DMS 273 treated with DMSO at 0.1 percent for 48 hours (cell line): ENCODE results near the gene LTO1.

ENCODE experiments used
- DNase-seq: peaks from one replicate; lab custom pipeline; 2025; lab: John Stamatoyannopoulos, UW

The LTO1 gene

DNA sequence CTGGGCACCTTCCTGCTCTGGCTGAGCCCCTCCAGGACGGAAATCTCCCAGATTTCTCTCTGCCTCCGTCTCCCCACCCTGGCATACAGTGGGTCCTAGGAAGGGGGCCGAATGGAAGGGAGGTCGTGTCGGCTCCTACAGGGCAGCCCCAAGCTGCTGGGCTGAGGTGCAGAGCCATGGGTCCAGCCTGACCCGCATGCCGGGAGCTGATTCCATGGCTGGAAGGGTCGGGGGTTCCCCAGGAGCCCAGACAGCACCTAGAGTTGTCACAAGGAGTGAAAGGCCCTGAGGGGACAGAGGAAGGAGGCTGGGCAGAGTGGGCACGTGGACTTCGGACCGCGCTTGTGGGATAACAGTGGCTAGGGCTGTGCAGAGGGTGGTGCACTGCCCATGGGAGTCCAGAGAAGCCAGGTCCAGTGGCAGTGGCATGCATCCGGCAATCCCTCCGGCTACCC, 17.7 kb downstream of the LTO1 start:
- no peak for DNase-seq

- no peak for DNase-seq
These were observed 18.4 kb downstream of the LTO1 start for GRCh38 chr11:69656536-69657455.

GRCh38 chr11:69655479-69656428, 19.4 kb downstream of the LTO1 start:
- DNase-seq: no peak

DNA sequence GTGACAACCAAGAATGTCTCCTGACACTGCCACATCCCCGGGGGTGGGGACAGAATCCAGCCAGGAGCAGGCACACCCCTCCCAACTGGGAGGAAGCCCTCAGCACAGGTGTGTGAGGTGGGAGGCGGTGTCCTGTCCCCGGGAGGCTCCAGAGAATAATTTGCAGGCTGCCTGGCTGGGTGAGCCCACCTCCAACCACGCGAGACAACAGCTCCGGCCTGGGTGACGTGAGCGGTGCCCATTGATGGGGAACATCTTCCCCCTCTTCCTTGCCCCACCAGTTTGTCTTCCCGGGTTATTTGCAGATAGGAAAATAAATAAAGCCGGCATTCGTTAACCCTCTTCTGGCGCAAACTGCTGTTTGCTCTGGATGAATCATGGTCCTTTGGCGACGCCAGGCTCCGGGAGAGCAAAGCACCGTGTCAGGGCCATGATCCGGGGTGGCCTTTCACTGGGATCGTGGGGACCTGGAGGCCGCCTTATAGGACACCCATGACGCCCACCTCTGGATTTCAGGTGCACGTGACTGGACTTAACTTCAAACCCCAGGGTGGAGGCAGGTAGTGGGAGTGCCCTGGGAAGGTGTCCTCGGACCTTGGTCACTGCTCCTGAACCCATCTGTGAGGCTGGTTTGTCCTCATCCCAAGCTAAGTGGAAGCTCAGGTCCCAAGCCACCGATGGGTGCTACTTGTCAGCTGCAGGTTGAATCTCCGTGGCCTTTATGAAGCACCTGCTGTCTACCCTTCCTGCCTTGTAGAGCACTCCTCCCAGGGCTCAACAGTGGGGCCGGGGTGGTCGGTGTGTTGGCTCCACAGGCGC, 20.3 kb downstream of the LTO1 start:
- DNase-seq: no peak

DNA sequence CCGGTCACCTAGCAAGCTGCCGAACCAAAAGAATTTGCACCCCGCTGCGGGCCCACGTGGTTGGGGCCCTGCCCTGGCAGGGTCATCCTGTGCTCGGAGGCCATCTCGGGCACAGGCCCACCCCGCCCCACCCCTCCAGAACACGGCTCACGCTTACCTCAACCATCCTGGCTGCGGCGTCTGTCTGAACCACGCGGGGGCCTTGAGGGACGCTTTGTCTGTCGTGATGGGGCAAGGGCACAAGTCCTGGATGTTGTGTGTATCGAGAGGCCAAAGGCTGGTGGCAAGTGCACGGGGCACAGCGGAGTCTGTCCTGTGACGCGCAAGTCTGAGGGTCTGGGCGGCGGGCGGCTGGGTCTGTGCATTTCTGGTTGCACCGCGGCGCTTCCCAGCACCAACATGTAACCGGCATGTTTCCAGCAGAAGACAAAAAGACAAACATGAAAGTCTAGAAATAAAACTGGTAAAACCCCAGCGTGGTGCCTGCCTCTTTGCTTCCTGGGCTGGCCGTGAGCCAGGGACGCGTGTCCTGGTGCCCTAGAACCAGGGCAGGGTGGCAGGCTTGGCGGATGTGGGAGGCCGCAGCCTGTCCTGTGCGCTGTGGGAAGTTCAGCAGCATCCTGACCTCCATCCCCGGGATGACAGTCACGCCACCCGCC, 21.0 kb downstream of the LTO1 start:
- DNase-seq: no peak

DNA sequence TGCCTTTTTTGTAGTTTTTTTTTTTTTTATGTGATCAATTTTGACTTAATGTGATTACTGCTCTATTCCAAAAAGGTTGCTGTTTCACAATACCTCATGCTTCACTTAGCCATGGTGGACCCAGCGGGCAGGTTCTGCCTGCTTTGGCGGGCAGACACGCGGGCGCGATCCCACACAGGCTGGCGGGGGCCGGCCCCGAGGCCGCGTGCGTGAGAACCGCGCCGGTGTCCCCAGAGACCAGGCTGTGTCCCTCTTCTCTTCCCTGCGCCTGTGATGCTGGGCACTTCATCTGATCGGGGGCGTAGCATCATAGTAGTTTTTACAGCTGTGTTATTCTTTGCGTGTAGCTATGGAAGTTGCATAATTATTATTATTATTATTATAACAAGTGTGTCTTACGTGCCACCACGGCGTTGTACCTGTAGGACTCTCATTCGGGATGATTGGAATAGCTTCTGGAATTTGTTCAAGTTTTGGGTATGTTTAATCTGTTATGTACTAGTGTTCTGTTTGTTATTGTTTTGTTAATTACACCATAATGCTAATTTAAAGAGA, 21.7 kb downstream of the LTO1 start:
- DNase-seq: no peak

DNA sequence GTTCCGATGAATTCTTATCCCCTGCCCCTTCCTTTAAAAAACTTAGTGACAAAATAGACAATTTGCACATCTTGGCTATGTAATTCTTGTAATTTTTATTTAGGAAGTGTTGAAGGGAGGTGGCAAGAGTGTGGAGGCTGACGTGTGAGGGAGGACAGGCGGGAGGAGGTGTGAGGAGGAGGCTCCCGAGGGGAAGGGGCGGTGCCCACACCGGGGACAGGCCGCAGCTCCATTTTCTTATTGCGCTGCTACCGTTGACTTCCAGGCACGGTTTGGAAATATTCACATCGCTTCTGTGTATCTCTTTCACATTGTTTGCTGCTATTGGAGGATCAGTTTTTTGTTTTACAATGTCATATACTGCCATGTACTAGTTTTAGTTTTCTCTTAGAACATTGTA, 22.2 kb downstream of the LTO1 start:
- no peak for DNase-seq

GRCh38 chr11:69651834-69652620, 23.1 kb downstream of the LTO1 start:
- DNase-seq: no peak

GRCh38 chr11:69650832-69651344, 24.3 kb downstream of the LTO1 start:
- no peak for DNase-seq

GRCh38 chr11:69650081-69650831, 24.9 kb downstream of the LTO1 start:
- no peak for DNase-seq

DNA sequence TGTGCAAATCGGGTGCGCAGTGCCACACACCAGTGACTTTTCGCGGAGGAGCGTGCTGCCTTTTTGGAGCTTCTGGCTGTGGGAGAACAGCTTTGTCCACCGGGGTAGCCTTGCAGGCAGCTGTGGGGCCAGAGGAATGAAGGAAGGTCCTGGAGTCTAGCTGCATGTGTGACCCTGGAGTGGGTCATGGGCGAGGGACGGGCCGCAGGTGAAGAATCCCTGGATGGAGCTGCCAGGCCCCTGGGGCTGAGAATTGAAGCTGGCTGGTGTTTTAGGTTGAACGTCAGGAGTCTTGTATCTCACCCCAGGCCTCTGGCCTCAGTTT, 25.6 kb downstream of the LTO1 start:
- no peak for DNase-seq

GRCh38 chr11:69648679-69649575, 26.2 kb downstream of the LTO1 start:
- DNase-seq: no peak

DNA sequence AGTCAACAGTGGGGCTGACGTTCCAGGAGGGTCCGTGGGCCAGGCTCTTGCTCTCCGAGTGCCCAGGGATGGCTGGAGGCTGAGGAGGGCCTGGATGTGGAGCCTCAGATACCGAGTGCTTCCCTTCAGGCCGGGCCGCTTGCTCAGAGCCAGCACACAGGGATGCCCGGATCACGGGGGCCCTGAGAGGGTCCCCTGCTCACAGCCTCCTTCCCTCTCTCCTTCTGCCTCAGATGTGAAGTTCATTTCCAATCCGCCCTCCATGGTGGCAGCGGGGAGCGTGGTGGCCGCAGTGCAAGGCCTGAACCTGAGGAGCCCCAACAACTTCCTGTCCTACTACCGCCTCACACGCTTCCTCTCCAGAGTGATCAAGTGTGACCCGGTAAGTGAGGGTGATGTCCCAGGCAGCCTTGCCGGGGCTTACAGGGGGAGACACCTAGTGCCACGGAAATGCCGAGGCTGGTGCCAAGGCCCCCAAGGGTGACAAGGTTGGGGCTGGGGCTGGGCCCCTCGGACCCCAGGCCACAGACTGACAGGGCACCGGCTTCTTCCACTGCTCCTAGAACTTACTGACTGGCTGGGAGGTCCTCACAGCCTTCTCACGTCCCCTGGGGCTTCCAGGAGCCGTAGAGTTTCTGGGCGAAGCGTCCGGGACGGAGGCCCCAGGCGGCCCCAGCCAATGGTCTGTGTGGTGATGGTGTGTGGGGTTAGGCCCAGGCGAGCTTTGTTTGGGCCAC, 27.2 kb downstream of the LTO1 start:
- DNase-seq: no peak

GRCh38 chr11:69647390-69647748, 27.8 kb downstream of the LTO1 start:
- no peak for DNase-seq

DNA sequence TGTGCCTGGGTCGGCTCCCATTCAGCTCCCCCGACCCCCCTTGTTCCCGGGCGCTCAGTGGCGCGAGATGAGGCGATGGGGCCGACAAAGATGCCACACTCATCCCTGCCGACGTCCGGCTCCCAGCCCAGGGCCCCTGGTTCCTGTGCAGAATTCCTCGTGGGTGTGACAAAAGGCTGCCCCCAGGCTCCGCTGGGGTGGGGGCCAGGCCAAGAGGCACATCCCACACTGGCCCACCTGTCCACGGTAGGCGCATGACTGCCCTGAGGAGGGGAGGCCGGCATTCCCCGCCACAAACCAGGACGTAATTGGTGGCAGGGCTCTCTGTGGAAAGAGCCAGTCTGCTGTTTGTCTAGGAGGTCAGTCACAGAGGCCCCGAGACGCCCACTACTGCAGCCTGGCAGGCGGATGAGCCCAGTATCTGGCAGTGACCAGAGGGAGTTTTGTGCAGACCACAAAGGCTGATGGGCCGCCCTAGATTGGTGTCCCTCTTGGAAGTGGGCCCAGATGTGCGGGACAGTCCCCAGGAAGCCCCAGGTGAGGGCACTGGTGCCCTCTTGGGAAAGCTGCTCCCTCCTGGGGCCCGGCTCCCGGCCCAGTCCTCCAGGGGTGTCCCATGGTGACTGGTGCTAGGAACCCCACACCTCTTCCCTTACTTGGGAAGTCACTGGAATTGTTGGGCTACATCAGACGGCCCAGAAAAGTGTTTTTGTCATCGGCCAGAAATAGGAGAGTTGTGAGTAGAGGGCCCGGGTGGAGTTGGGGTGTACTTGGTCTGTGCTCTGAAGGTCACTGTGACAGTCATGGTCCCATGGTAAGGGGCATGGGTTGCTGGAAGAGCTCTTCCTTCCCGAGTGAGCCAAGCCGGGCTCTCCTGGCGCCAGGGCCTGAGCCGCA, 28.4 kb downstream of the LTO1 start:
- no peak for DNase-seq

GRCh38 chr11:69645801-69646492, 29.2 kb downstream of the LTO1 start:
- DNase-seq: no peak
